ENCODE data around the gene HMX1.

HMX1 gene

GRCh38 chr4:8871417-8872401 lies at the start of gene HMX1:
HMX1 (minus strand) TSS chr4:8871839; CDS start chr4:8871614, 225 bp downstream.
- intact Hi-C loops (cut with DNase I; ENCODE audit: low total_unique reads) = no loop called here
- H3K4me3 ChIP-seq = peak within 1 kb of the TSS in 1 of 2 donors; percentile 31
- TF ChIP-seq, protein P1, sequence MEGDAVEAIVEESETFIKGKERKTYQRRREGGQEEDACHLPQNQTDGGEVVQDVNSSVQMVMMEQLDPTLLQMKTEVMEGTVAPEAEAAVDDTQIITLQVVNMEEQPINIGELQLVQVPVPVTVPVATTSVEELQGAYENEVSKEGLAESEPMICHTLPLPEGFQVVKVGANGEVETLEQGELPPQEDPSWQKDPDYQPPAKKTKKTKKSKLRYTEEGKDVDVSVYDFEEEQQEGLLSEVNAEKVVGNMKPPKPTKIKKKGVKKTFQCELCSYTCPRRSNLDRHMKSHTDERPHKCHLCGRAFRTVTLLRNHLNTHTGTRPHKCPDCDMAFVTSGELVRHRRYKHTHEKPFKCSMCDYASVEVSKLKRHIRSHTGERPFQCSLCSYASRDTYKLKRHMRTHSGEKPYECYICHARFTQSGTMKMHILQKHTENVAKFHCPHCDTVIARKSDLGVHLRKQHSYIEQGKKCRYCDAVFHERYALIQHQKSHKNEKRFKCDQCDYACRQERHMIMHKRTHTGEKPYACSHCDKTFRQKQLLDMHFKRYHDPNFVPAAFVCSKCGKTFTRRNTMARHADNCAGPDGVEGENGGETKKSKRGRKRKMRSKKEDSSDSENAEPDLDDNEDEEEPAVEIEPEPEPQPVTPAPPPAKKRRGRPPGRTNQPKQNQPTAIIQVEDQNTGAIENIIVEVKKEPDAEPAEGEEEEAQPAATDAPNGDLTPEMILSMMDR (IDR thresholded peaks at IDR 0.05) = no peak
- peaks cover 0 to 96% of the 10 kb centered on the region in 2 donors for H3K27me3 ChIP-seq
- DNase-seq = no peak
- no peaks in the 10 kb centered on the region for H3K9me3 ChIP-seq
- no peaks in the 10 kb centered on the region for H3K36me3 ChIP-seq
- H3K4me1 ChIP-seq = peaks cover 0 to 36% (median 21%) of the 10 kb centered on the region in 4 donors
- H3K27ac ChIP-seq = no peak within 1 kb of the TSS

DNA sequence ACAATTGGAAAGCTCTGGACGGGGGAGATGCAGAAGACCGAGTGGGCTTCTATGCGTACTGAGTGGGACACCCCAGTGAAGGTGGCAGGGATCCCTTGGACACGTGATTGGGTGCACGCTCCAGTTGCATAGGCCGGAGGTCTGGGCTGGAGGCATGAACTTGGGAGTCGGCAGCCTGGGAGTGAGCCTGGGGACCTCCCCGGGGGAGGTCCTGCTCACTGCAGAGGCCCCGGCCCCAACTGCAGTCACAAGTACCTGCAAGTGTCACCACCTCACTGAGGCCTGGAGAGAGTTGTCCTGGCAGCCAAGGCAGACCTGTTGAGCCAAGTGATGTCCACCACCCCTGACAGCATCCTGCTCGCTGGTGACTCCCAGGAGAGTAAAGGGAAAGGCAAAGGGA lies 49.3 kb upstream of the HMX1 start:
- intact Hi-C loops (cut with DNase I; ENCODE audit: low total_unique reads) = no loop called here
- no peaks in the 10 kb centered on the region for H3K36me3 ChIP-seq
- peaks cover 0 to 13% (median 12%) of the 10 kb centered on the region in 3 donors for H3K9me3 ChIP-seq
- H3K4me3 ChIP-seq = no peak overlapping the region
- peaks cover 0 to 54% of the 10 kb centered on the region in 2 donors for H3K27me3 ChIP-seq
- TF ChIP-seq, protein P1 (IDR thresholded peaks at IDR 0.05) = no peak
- peak; percentile 10 to 55 for DNase-seq
- H3K27ac ChIP-seq = no peak overlapping the region
- H3K4me1 ChIP-seq = no peaks in the 10 kb centered on the region

DNA sequence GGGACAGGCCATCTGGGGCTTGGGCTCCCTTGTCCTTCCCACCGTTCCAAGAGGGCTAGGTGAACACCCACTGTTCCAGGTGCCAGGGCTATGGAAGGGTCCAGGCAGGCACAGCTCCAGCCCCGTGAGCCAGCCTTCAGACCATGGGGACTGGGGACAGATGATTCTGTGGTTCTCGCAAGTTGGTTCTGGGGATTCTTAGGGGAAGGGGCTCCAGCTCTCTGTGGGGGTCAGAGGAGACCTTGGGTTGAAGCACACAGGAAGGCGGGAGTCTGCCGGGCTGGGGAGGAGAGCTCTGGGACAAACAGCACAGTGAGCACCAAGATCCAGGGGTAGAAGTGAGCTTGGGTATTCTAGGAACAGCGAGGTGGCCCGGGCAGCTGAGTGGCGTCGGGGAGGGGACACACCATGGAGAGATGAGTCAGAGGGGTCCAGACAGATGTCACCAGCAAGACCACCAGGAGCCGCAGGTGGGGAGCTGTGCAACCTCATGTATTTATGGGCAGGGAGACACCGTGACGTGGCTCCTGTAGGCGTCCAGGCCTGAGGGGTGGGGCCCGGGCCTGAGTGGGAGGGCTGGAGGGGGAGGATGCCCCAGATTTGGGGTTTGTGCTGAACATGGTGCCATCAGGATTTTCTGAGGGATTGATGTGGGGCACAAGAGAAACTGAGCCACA lies 48.8 kb upstream of the HMX1 start:
- no peak overlapping the region for H3K4me3 ChIP-seq
- no peak overlapping the region for H3K27ac ChIP-seq
- peaks cover 0 to 13% (median 12%) of the 10 kb centered on the region in 3 donors for H3K9me3 ChIP-seq
- no peaks in the 10 kb centered on the region for H3K36me3 ChIP-seq
- H3K4me1 ChIP-seq = no peaks in the 10 kb centered on the region
- TF ChIP-seq, protein P1 (IDR thresholded peaks at IDR 0.05) = no peak
- H3K27me3 ChIP-seq = peaks cover 0 to 59% of the 10 kb centered on the region in 2 donors
- DNase-seq = peak; percentile 6 to 55
- intact Hi-C loops (cut with DNase I; ENCODE audit: low total_unique reads) = no loop called here

DNA sequence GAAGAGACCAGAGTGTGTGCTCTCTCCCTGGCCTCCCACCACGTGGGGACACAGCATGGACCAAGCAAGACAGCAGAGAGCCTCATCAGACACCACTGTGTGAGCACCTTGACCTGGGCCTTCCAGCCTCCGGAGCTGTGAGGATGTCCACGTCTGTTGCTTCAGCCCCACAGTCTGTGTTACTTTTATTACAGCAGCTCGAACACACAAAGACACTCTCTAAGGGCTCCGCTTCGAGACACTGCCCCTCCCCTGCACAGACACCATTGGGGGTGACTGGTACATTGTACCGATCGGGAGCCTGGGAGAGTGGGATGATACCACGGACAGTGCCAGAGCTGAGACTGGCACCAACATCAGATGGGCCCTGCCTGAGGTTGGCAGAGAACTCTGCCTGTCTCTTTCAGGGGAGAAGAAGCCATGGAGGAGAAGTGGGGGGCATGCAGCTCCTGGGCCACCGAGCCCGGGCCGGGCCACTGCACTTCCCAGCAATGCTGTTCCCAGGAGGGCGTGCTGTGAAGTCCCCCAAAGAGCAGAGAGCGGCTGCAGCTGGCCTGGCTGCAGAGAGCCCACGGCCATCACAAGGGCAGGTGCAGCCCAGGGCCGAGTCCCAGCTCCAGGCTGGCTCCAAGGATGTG lies 48.1 kb upstream of the HMX1 start:
- Histone ChIP-seq H3K4me1 (no peaks in the 10 kb centered on the region), H3K9me3 (peaks cover 0 to 13% (median 12%) of the 10 kb centered on the region in 3 donors), H3K4me3 (no peak overlapping the region), H3K27ac (no peak overlapping the region), H3K36me3 (no peaks in the 10 kb centered on the region), H3K27me3 (peaks cover 0 to 66% of the 10 kb centered on the region in 2 donors)
- TF ChIP-seq, protein P1 (IDR thresholded peaks at IDR 0.05) = no peak
- DNase-seq = peak; percentile 10 to 48
- intact Hi-C loops (cut with DNase I; ENCODE audit: low total_unique reads) = no loop called here

Data from tibial artery (tissue), 4 donors.